ENCODE results near the gene IFITM5. TPM values are rescaled to one million over a fixed set of nuclear protein-coding genes. Genes with fewer than 3 reads are reported as not detected.

The IFITM5 gene
- total and polyA plus RNA-seq, 10 donors, result not detected

- 51 to 90% (median 77%) methylated on average over 35 to 48 of the region's 48 CpGs for WGBS, 5 donors
- Histone ChIP-seq H3K27me3 (replicated peaks in 1 of 7) (peaks cover 0 to 31% (median 0%) of the 10 kb centered on the region in 7 donors), H3K36me3 (peaks cover 0 to 58% (median 26%) of the 10 kb centered on the region in 6 donors), H3K27ac (peak overlapping the region in 6 of 8 donors; percentile 74 to 95 (median 90)), H3K4me3 (peak overlapping the region; percentile 58 to 86 (median 62)), H3K9me3 (no peaks in the 10 kb centered on the region), H3K4me1 (peaks cover 6 to 70% (median 26%) of the 10 kb centered on the region in 6 donors)
- intact Hi-C loops (cut with DNase I; ENCODE audit: low total_unique reads), result no loop called here
- TF ChIP-seq POLR2AphosphoS5 (IDR thresholded peaks at IDR 0.05) (peak in 1 of 3 donors; percentile 64), CTCF (IDR thresholded peaks at IDR 0.05 in 8 of 11, conservative IDR thresholded peaks at IDR 0.05 in 3 of 11) (no peak)
- DNase-seq, result peak; percentile 83
Measured at GRCh38 chr11:289712-290620, 9.4 kb downstream of the IFITM5 start.

- H3K4me3 ChIP-seq, result peak overlapping the region; percentile 58 to 86 (median 62)
- H3K9me3 ChIP-seq, result no peaks in the 10 kb centered on the region
- peaks cover 0 to 37% (median 0%) of the 10 kb centered on the region in 7 donors for H3K27me3 ChIP-seq (replicated peaks in 1 of 7)
- peak overlapping the region in 6 of 8 donors; percentile 74 to 95 (median 90) for H3K27ac ChIP-seq
- H3K4me1 ChIP-seq, result peaks cover 6 to 76% (median 26%) of the 10 kb centered on the region in 6 donors
- DNase-seq, result no peak
- TF ChIP-seq POLR2A (IDR thresholded peaks at IDR 0.05) (no peak), CTCF (IDR thresholded peaks at IDR 0.05 in 8 of 11, conservative IDR thresholded peaks at IDR 0.05 in 3 of 11) (no peak), POLR2AphosphoS5 (IDR thresholded peaks at IDR 0.05) (no peak)
- intact Hi-C loops (cut with DNase I; ENCODE audit: low total_unique reads), result no loop called here
- 16 to 40% (median 29%) methylated on average over 5 to 14 of the region's 14 CpGs; no CpG with 5 or more reads in 1 of the 5 donors for WGBS, 5 donors
- peaks cover 0 to 58% (median 20%) of the 10 kb centered on the region in 6 donors for H3K36me3 ChIP-seq
Measured at GRCh38 chr11:289398-289711, 10.0 kb downstream of the IFITM5 start.

- Histone ChIP-seq H3K36me3 (peaks cover 0 to 58% (median 14%) of the 10 kb centered on the region in 6 donors), H3K27me3 (replicated peaks in 1 of 7) (peaks cover 0 to 44% (median 0%) of the 10 kb centered on the region in 7 donors), H3K4me3 (peak within 1 kb of the TSS; percentile 58 to 86 (median 62)), H3K9me3 (no peaks in the 10 kb centered on the region), H3K27ac (peak within 1 kb of the TSS; percentile 46 to 95 (median 86)), H3K4me1 (peaks cover 6 to 83% (median 26%) of the 10 kb centered on the region in 6 donors)
- 1 to 2% (median 1%) methylated on average over 20 to 111 of the region's 112 CpGs for WGBS, 5 donors
- TF ChIP-seq CTCF (IDR thresholded peaks at IDR 0.05 in 8 of 11, conservative IDR thresholded peaks at IDR 0.05 in 3 of 11), result no peak
- peak; percentile 72 to 85 (median 74) for TF ChIP-seq POLR2AphosphoS5 (IDR thresholded peaks at IDR 0.05)
- TF ChIP-seq POLR2A (IDR thresholded peaks at IDR 0.05), result no peak
- peak; percentile 97 for DNase-seq
- intact Hi-C loops (cut with DNase I; ENCODE audit: low total_unique reads), result no loop called here
Measured at GRCh38 chr11:288478-289397, 10.6 kb downstream of the IFITM5 start, which contains the start of gene PGGHG. Gene PGGHG, plus strand, starts transcription at chr11:289126. Its CDS starts 691 bp downstream, at chr11:289817.

Measured in spleen (tissue), 11 donors.